Posterior vena cava (tissue), 2 donors: ENCODE measurements around the gene ZBP1. TPM values are rescaled to one million over a fixed set of nuclear protein-coding genes. Genes with fewer than 3 reads are reported as not detected.

ENCODE experiments used
- DNase-seq: peaks from one replicate; pipeline ENCODE4 v3.0.0-alpha.2; 2020; ENCODE audit warnings: low spot score
- intact Hi-C, 2 donors: fragments of 100-400 bp; cut with DNase I; formaldehyde crosslinking; loops; one replicate each; pipeline versions ENCODE4 v1.14.1 to v1.14.2; 2022 to 2023
- total RNA-seq, 2 donors: library from RNA; stranded (reverse); fragmentation: NEBNext Ultra II Directional; extraction: Animal tissue kit (Norgen Biotek cat#: 25700); gene quantifications; one replicate each; pipeline ENCODE4 v1.2.1, GENCODE V29; 2021
- donor health status: DM: yes; HTN: yes; CAD: no.
- donor health status: DM: yes; HTN: yes; CAD: no.

Gene ZBP1
- total RNA-seq, 2 donors from 2014 or later, result 0.24 to 0.37 TPM

GRCh38 chr20:57570145-57570850 lies 49.9 kb downstream of the ZBP1 start:
- intact Hi-C loops, result no loop called here
- no peak for DNase-seq

DNA sequence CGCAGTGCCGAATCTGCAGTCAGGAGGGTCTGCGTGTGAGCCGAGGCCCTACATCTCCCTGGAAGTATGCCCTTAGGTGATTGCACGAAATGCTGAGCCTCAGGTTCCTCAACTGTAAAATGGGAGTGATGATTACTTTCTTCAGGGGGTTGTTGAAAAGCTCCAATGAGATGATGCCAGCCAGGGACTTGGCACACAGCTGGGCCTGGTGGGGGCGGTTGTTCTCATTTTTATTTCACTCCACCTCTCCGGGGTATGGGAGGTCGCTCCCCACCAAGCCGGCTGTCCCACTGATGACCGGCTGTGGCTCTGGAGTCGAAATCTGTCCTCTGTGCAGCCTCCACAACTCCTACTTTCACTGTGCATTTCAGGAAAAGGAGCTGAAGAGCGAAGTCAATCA lies 51.3 kb downstream of the ZBP1 start:
- intact Hi-C loops, result no loop called here
- DNase-seq, result peak; percentile 40

DNA sequence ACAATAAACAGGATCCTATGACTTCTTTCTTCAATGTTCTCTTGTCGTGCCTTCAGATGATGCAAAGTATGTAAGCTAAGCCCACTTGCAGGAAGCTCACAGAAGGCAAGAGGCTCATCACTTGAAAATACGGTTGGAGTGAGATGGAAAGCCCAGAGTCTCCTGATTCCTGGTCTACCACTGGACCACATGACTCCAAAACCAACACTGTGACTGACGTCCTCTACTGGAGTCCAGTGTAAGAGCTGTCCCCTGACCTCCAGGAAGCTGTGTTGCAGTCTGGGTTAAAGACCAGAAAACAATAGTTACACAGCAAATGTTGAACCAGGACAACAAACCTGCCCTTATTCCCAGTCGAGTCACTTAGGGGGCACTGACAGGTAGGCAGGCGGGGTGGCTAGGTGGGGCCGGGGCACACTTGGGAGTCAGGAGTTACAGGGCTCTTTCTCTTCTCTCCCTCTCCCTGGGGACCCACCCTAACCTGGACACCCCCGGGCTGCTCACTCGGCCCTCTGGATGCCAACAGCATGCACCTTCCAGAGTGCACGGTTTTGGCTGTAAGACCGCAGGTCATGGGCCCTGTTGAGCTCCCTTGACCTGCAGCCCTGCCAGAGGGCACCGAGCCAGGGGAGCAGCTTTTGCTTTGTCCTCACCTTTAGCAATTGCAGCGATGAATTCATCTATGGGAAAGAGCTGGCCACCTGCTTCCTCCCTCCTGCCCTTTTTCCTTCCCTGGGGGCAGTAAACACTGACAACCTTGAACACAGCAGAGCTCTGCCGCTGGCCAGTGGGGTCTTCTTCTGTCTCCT lies 51.9 kb downstream of the ZBP1 start:
- intact Hi-C loops, result no loop called here
- DNase-seq, result peak; percentile 58

- intact Hi-C loops, result no loop called here
- DNase-seq, result peak; percentile 25
Measured at GRCh38 chr20:57567471-57568079, 52.7 kb downstream of the ZBP1 start.

DNA sequence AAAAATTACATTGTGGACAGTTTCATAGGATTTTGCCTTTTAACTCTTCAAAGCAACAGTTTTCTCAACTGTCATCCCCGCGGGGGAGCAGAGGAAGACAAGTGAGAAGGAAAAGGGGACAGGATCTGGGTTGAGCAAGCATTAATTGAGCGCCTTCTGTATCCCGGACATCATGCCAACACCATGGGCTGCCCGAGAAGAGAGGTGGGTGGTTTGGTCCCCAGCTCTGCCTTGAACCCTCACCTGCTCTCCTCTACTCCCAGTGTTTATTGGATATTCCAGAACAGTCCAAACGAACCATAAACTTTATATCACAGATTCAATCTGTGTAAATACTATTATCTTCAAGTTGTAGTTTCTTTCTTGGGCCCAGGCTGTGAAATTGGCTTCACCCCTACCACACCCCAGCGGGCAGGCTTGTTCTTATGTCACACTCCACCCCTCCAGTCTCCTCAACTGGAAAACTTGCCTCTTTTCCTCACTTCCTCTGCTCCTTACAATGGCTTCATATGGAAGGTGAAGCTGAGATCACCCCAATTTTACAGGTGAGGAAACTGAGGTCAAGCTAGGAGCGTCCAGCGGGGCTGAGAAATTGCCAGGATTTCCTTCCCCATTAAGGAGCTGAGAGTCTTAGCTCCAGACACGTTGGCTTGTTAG lies 53.3 kb downstream of the ZBP1 start:
- intact Hi-C loops, result no loop called here
- peak; percentile 32 for DNase-seq

DNA sequence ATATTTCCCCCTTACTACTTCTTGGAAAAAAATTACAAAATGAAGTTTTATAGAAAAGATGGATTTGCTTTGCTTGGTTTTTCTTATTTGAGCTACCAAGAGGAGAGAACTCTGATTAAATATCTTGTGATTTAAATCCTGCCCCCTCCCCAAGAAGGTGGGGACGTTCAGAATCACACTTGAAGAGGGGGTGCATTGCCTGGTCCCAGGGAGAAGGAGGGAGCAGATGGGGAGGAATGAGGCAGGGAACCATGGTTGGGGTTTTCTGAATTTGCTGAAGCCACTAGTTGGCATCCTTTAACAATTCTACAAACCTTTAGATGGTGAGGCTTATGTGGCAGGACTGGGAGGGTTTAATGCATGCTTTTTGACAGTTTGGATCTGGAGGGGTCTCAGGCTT lies 53.8 kb downstream of the ZBP1 start:
- peak; percentile 3 for DNase-seq
- intact Hi-C loops, result no loop called here

GRCh38 chr20:57564951-57565642 lies 55.1 kb downstream of the ZBP1 start:
- intact Hi-C loops, result no loop called here
- DNase-seq, result peak; percentile 35

- intact Hi-C loops, result no loop called here
- peak; percentile 46 for DNase-seq
Measured at GRCh38 chr20:57564180-57564802, 55.9 kb downstream of the ZBP1 start.

DNA sequence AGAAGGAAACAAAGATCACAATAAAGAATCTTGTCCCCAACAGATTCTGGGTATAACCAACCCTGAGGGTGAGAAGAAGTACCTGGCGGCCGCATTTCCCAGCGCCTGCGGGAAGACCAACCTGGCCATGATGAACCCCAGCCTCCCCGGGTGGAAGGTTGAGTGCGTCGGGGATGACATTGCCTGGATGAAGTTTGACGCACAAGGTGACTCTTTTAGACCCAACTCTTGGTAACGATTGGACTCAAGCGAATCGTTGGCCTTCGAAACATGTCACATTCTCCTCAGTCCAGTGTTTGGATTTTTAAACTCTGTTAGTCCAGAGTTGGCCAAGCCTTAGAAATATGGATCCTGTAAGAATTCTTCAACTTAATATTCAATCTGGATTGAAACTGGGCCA lies 56.7 kb downstream of the ZBP1 start:
- intact Hi-C loops, result no loop called here

GRCh38 chr20:57562541-57563465 lies 57.4 kb downstream of the ZBP1 start:
- intact Hi-C loops, result no loop called here
- peak; percentile 66 for DNase-seq

More for the DNA sequence above, 56.7 kb downstream of the ZBP1 start:
- DNase-seq, result peak; percentile 47

- intact Hi-C loops, result no loop called here
- no peak for DNase-seq
Measured at GRCh38 chr20:57561356-57562279, 58.6 kb downstream of the ZBP1 start.

GRCh38 chr20:57560554-57561355 lies 59.5 kb downstream of the ZBP1 start, which contains the start of gene PCK1:
PCK1 (plus strand) TSS chr20:57561110; CDS start chr20:57561412, 302 bp downstream.
- no peak for DNase-seq
- intact Hi-C loops, result no loop called here

DNA sequence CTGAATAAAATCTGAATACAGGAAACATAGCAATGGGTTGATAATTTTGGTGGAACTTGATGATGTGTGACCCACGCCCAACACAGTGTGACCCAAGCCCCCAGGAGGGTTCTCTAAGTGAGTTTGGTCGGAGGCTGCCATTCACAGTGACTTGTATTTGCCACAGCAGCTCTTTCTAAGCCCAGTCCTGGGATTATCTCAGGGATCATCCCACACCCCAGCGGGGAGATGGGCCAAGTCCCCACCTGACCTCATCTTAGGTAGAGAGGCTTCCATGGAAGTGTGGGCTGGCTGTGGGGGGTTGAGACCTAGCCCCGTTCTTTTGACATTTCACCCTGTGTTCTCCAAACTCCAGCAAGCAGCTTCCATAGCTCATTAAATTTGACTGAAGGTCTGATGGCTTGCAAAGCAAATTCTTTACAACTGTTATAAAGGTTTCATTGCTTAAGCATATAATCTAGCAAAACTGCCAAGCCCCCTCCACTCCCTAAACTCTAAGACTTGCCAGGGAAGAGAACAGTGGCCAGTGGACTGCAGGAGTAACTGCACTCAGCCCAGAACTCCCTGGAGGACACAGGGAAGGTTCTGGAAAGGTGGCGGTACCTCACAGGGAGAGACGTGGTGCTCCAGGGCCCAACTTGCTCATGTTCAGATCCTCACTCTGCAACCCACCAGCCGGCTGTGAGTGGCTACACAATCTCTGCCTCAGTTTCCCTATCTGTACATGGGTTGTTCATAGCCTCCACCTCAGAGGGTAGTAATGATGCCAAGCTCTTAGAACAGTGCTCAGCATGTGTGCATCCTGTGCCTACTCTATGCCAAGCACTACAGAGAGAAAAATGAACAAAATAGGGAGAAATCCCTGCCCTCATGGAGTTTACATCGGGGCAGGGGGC lies 60.3 kb downstream of the ZBP1 start:
- intact Hi-C loops, result no loop called here
- DNase-seq, result no peak

- intact Hi-C loops, result no loop called here
- no peak for DNase-seq
Measured at GRCh38 chr20:57559289-57559634, 61.0 kb downstream of the ZBP1 start.
